Measurements from ENCODE around the gene KCNC3. TPM values are rescaled to one million over a fixed set of nuclear protein-coding genes. Genes with fewer than 3 reads are reported as not detected.
A peak's percentile ranks its signal among the peaks of the same experiment; 100 is the strongest.

The KCNC3 gene
- total and polyA plus RNA-seq, 2 of the 13 experiments (the other 11 are each of a cell fraction or from before 2014, with no cell fraction given) = 0.29 to 1.7 TPM

GRCh38 chr19:50325310-50326100 is 3.7 kb downstream of the KCNC3 start (continued):
- TF ChIP-seq SSRP1 (CRISPR knock-in tag; IDR thresholded peaks at IDR 0.05) (no peak), ZNF335 (CRISPR knock-in tag; IDR thresholded peaks at IDR 0.05) (no peak), ATF2 (CRISPR knock-in tag; IDR thresholded peaks at IDR 0.05) (0 out of 2 replicates have a peak, but pooled peaks have one; percentile 49), JUNB (CRISPR knock-in tag; IDR thresholded peaks at IDR 0.05; ENCODE audit: borderline replicate concordance) (no peak), RBM22 (optimal IDR thresholded peaks at IDR 0.05; ENCODE audit: low read length) (no peak), ZNF460 (CRISPR knock-in tag; IDR thresholded peaks at IDR 0.05; ENCODE audit: borderline replicate concordance) (no peak), REXO4 (CRISPR knock-in tag; IDR thresholded peaks at IDR 0.05; ENCODE audit: borderline replicate concordance) (no peak), KIAA2018 (CRISPR knock-in tag; IDR thresholded peaks at IDR 0.05; ENCODE audit: borderline replicate concordance) (no peak), ZMAT3 (CRISPR knock-in tag; conservative IDR thresholded peaks at IDR 0.05) (no peak), ZNF564 (CRISPR knock-in tag; IDR thresholded peaks at IDR 0.05) (0 out of 2 replicates have a peak, but pooled peaks have one; percentile 69), NFAT5 (CRISPR knock-in tag; IDR thresholded peaks at IDR 0.05) (peak; percentile 91), U2AF1 (optimal IDR thresholded peaks at IDR 0.05; ENCODE audit: low read depth, low read length) (no peak), TCF7 (IDR thresholded peaks at IDR 0.05; ENCODE audit: low read depth) (no peak), MAFK (conservative IDR thresholded peaks at IDR 0.05 in 1 of 2, IDR thresholded peaks at IDR 0.05 in 1 of 2; ENCODE audit: low read length in 2 of 2) (no peak)

All from HepG2 (cell line).